Kidney (tissue), 11 donors: Measurements from ENCODE around the gene VPREB1. TPM values are rescaled to one million over a fixed set of nuclear protein-coding genes. Genes with fewer than 3 reads are reported as not detected.
"Not testable (repeated sequence)": the region's sequence is repeated elsewhere in the genome, so short reads cannot be mapped to it uniquely, and the experiment has no call there.

Experiments used
- DNase-seq, 5 donors: peaks; one replicate each; pipeline ENCODE4 v3.0.0-alpha.2; 2013 to 2020
- FAIRE-seq: peaks from 2 replicates; lab custom pipeline; 2012; peaks lifted over from hg19 to GRCh38; lab: Jason Lieb, UNC
- H3K27ac ChIP-seq, 2 donors: one replicate each; pipeline ENCODE4 v1.7.0; 2013; ENCODE audit warnings: low read depth in 2 of 2, low read length in 2 of 2, inconsistent platforms in 1 of 2
- H3K27me3 ChIP-seq: one replicate; pipeline ENCODE4 v1.7.1; 2013; ENCODE audit warnings: low read length, inconsistent platforms; ENCODE audit not compliant: control insufficient read depth, insufficient read depth
- H3K36me3 ChIP-seq, 3 donors: one replicate each; pipeline versions ENCODE4 v1.7.0 to v1.7.1; 2013; ENCODE audit warnings: low read length in 3 of 3, control low read depth in 1 of 3, inconsistent platforms in 1 of 3; ENCODE audit not compliant: insufficient read depth in 3 of 3, control insufficient read depth in 2 of 3
- H3K4me1 ChIP-seq, 3 donors: one replicate each; pipeline versions ENCODE4 v1.7.0 to v1.7.1; 2013; ENCODE audit warnings: low read length in 3 of 3, inconsistent platforms in 1 of 3, low read depth in 1 of 3; ENCODE audit not compliant: control insufficient read depth in 2 of 3, insufficient read depth in 2 of 3
- H3K4me3 ChIP-seq, 3 donors: one replicate each; pipeline versions ENCODE4 v1.7.0 to v1.8.1; 2013; ENCODE audit warnings: low read length in 3 of 3, control low read depth in 1 of 3, inconsistent platforms in 1 of 3
- H3K9ac ChIP-seq, 3 donors: one replicate each; pipeline versions ENCODE4 v1.7.0 to v1.7.1; 2013; ENCODE audit warnings: low read length in 3 of 3, control low read depth in 1 of 3, inconsistent platforms in 1 of 3
- H3K9me3 ChIP-seq, 3 donors: one replicate each; pipeline versions ENCODE4 v1.7.0 to v1.7.1; 2013; ENCODE audit warnings: low read length in 3 of 3, control low read depth in 1 of 3, inconsistent platforms in 1 of 3; ENCODE audit not compliant: control insufficient read depth in 2 of 3, insufficient read depth in 1 of 3
- intact Hi-C: fragments of 100-400 bp; cut with DNase I; formaldehyde crosslinking; loops from one replicate; pipeline ENCODE4 v1.11.1; 2022
- polyA plus RNA-seq: library from polyadenylated mRNA; stranded (reverse); fragments of 350-450 nt; fragmentation: Illumina TruSeq; extraction: RNeasy Lipid Tissue Mini Kit (QIAGEN cat#74804); gene quantifications from one replicate; pipeline ENCODE4 v1.2.3, GENCODE V29; 2014; ENCODE audit warnings: low read depth, low replicate concordance; ENCODE audit not compliant: insufficient read depth
- total RNA-seq: library from RNA; stranded (reverse); fragmentation: NEBNext Ultra II Directional; extraction: Animal tissue kit (Norgen Biotek cat#: 25700); gene quantifications from one replicate; pipeline ENCODE4 v1.2.1, GENCODE V29; 2021
- donor health status: control.
- donor health status: control.
- donor health status: DM: yes; HTN: yes; CAD: no.
- donor health status: Normal renal cell carcinoma (clear cell type).

Gene VPREB1
- total and polyA plus RNA-seq, 2 donors from 2014 or later: not detected

GRCh38 chr22:22291129-22291806 lies 46.7 kb downstream of the VPREB1 start:
- FAIRE-seq, intact Hi-C loops, DNase-seq, H3K27me3 ChIP-seq, H3K36me3 ChIP-seq, H3K4me3 ChIP-seq, H3K27ac ChIP-seq, H3K9me3 ChIP-seq, H3K9ac ChIP-seq, H3K4me1 ChIP-seq: not testable (repeated sequence)

- FAIRE-seq, H3K36me3 ChIP-seq, H3K9ac ChIP-seq, H3K27me3 ChIP-seq, DNase-seq, H3K9me3 ChIP-seq, intact Hi-C loops, H3K27ac ChIP-seq, H3K4me3 ChIP-seq, H3K4me1 ChIP-seq: not testable (repeated sequence)
These were observed 48.1 kb downstream of the VPREB1 start for GRCh38 chr22:22292656-22293055.

- FAIRE-seq, intact Hi-C loops, DNase-seq, H3K9ac ChIP-seq, H3K27ac ChIP-seq, H3K9me3 ChIP-seq, H3K27me3 ChIP-seq, H3K4me3 ChIP-seq, H3K36me3 ChIP-seq, H3K4me1 ChIP-seq: not testable (repeated sequence)
These were observed 48.9 kb downstream of the VPREB1 start for GRCh38 chr22:22293436-22293835.

GRCh38 chr22:22294641-22295040 lies 50.1 kb downstream of the VPREB1 start:
- FAIRE-seq, intact Hi-C loops, H3K9ac ChIP-seq, H3K4me3 ChIP-seq, H3K27me3 ChIP-seq, H3K9me3 ChIP-seq, DNase-seq, H3K36me3 ChIP-seq, H3K4me1 ChIP-seq, H3K27ac ChIP-seq: not testable (repeated sequence)
